HFFc6 (cell line): Measurements from ENCODE around the gene ZNF408. TPM values are rescaled to one million over a fixed set of nuclear protein-coding genes. Genes with fewer than 3 reads are reported as not detected.

Experiments
- DNase-seq: peaks from one replicate; pipeline ENCODE4 v3.0.0-alpha.2; 2018
- H3K27ac Mint-ChIP-seq: 2 replicates; pipeline ENCODE4 v1.8.0; 2020; ENCODE audit warnings: mild to moderate bottlenecking, mixed read lengths
- H3K27me3 Mint-ChIP-seq: 2 replicates; pipeline ENCODE4 v1.8.0; 2021; ENCODE audit warnings: mild to moderate bottlenecking, moderate library complexity, mixed read lengths; ENCODE audit not compliant: insufficient read depth
- H3K36me3 Mint-ChIP-seq: 2 replicates; pipeline ENCODE4 v1.8.0; 2021; ENCODE audit warnings: low read depth, mixed read lengths
- H3K4me1 Mint-ChIP-seq: 2 replicates; pipeline ENCODE4 v1.8.0; 2020; ENCODE audit warnings: low read depth, mixed read lengths
- H3K4me3 Mint-ChIP-seq: 2 replicates; pipeline ENCODE4 v1.8.0; 2020; ENCODE audit warnings: mild to moderate bottlenecking, moderate library complexity, mixed read lengths
- H3K9me3 Mint-ChIP-seq: 2 replicates; pipeline ENCODE4 v1.8.0; 2020; ENCODE audit warnings: mild to moderate bottlenecking, mixed read lengths
- CTCF ChIP-seq: fragments of 200-600 bp; sonication (generic); IDR thresholded peaks from 2 replicates; pipeline ENCODE4 v1.5.0; 2021; ENCODE audit warnings: antibody characterized with exemption, mild to moderate bottlenecking
- total RNA-seq, 6 experiments: library from RNA; stranded (reverse); fragmentation: NEBNext Ultra II Directional; extraction: Animal tissue kit (Norgen Biotek cat#: 25700); gene quantifications; 2 replicates in 1 of 6; 3 replicates in 5 of 6; pipeline ENCODE4 v1.2.3, GENCODE V29; 2021

ZNF408 gene
- total RNA-seq, 6 experiments from 2014 or later, result 7.6 to 12.3 (median 9.0) TPM

GRCh38 chr11:46695345-46696211, 5.3 kb upstream of the ZNF408 start:
- no peak for DNase-seq
- TF ChIP-seq CTCF, result no peak
- H3K4me3 Mint-ChIP-seq, result no peak overlapping the region
- H3K27ac Mint-ChIP-seq, result no peak overlapping the region
- peaks cover 17% of the 10 kb centered on the region for H3K4me1 Mint-ChIP-seq
- no peaks in the 10 kb centered on the region for H3K27me3 Mint-ChIP-seq
- H3K9me3 Mint-ChIP-seq, result no peaks in the 10 kb centered on the region
- peaks cover 19% of the 10 kb centered on the region for H3K36me3 Mint-ChIP-seq

GRCh38 chr11:46696212-46696558, 4.6 kb upstream of the ZNF408 start:
- H3K27ac Mint-ChIP-seq, result no peak overlapping the region
- peaks cover 20% of the 10 kb centered on the region for H3K36me3 Mint-ChIP-seq
- no peaks in the 10 kb centered on the region for H3K9me3 Mint-ChIP-seq
- no peak overlapping the region for H3K4me3 Mint-ChIP-seq
- TF ChIP-seq CTCF, result no peak
- no peak for DNase-seq
- H3K4me1 Mint-ChIP-seq, result peaks cover 17% of the 10 kb centered on the region
- no peaks in the 10 kb centered on the region for H3K27me3 Mint-ChIP-seq

GRCh38 chr11:46697303-46697702, 3.5 kb upstream of the ZNF408 start:
- peak overlapping the region; percentile 71 for H3K27ac Mint-ChIP-seq
- no peak overlapping the region for H3K4me3 Mint-ChIP-seq
- no peaks in the 10 kb centered on the region for H3K27me3 Mint-ChIP-seq
- no peak for TF ChIP-seq CTCF
- H3K4me1 Mint-ChIP-seq, result peaks cover 27% of the 10 kb centered on the region
- no peaks in the 10 kb centered on the region for H3K9me3 Mint-ChIP-seq
- DNase-seq, result peak; percentile 3
- peaks cover 28% of the 10 kb centered on the region for H3K36me3 Mint-ChIP-seq

- no peaks in the 10 kb centered on the region for H3K9me3 Mint-ChIP-seq
- peaks cover 31% of the 10 kb centered on the region for H3K4me1 Mint-ChIP-seq
- no peak for DNase-seq
- H3K27ac Mint-ChIP-seq, result peak overlapping the region; percentile 71
- H3K36me3 Mint-ChIP-seq, result peaks cover 32% of the 10 kb centered on the region
- H3K27me3 Mint-ChIP-seq, result no peaks in the 10 kb centered on the region
- TF ChIP-seq CTCF, result no peak
- H3K4me3 Mint-ChIP-seq, result no peak overlapping the region
Observed at GRCh38 chr11:46697723-46698122, 3.1 kb upstream of the ZNF408 start.

- H3K27ac Mint-ChIP-seq, result peak overlapping the region; percentile 54; the same call in 1 of the 2 replicates
- peaks cover 37% of the 10 kb centered on the region for H3K36me3 Mint-ChIP-seq
- H3K4me3 Mint-ChIP-seq, result peak overlapping the region; percentile 98; the same call in 1 of the 2 replicates
- TF ChIP-seq CTCF, result no peak
- H3K4me1 Mint-ChIP-seq, result peaks cover 32% of the 10 kb centered on the region
- no peak for DNase-seq
- H3K9me3 Mint-ChIP-seq, result no peaks in the 10 kb centered on the region
- H3K27me3 Mint-ChIP-seq, result no peaks in the 10 kb centered on the region
Observed at GRCh38 chr11:46698597-46698996, 2.2 kb upstream of the ZNF408 start.
